Testis (tissue), 2 donors: ENCODE results near the gene RFPL2.

ENCODE experiments used
- POLR2A ChIP-seq: fragments of 450-650 bp; IDR thresholded peaks from one replicate; pipeline ENCODE4 v1.6.1; 2017; ENCODE audit warnings: antibody characterized with exemption, mild to moderate bottlenecking, moderate library complexity
- TF ChIP-seq, protein P1 (sequence below), 3 experiments: fragments of 450-650 bp in 2 of 3; fragments of 200-600 bp in 1 of 3; sonication (generic) in 1 of 3; IDR thresholded peaks; one replicate each; pipeline ENCODE4 v1.5.1; 2016 to 2019; ENCODE audit warnings: antibody characterized with exemption in 3 of 3, mild to moderate bottlenecking in 2 of 3, moderate library complexity in 1 of 3

DNA sequence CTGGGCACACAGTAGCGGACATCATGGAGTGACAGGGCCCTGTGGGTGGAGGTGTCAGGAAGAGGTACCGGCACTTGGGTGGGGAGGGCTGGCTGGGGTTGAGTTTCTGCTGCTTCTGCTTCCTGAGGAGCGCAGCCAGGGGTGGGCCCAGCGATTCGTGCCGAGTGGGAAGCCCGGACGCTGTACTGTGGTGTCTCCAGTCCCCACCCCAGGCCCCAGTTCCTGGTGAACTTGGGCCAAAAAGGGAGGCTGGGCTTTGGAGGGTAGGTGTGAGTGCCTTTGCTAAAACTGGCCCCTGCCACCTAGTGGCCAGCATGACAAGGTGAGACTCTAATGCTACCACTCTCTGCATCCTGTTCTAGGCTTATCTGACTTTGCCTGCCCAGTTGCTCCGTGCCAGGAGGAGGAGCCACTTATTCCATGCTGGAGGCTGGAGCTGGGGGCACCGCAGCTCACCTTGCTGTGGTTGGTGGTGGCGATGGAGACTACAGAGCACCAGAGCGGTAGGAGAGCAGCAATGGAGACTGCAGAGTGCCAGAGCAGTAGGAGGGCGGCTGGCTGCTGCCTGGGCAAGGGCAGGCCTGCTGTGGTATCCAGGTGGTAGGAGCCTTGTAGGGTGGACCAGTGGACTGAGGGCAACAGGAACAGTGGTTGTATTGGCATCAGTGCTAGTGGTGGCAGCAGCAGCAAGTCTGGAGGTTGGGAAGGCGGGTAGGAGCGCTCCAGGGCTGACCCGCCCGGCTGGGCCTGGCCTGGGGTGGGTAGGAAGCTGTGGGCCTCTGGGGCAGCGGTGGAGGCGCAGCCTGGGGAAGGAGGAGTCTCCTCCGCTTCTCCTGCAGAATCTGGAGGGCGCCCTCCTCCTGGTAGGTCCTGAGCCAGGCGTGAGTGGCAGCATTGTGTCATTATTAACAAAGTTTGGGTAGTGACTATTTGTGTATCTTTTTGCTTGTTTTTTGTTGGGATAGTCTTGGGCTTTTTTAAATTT, 2.2 kb upstream of the RFPL2 start:
- TF ChIP-seq, protein P1, sequence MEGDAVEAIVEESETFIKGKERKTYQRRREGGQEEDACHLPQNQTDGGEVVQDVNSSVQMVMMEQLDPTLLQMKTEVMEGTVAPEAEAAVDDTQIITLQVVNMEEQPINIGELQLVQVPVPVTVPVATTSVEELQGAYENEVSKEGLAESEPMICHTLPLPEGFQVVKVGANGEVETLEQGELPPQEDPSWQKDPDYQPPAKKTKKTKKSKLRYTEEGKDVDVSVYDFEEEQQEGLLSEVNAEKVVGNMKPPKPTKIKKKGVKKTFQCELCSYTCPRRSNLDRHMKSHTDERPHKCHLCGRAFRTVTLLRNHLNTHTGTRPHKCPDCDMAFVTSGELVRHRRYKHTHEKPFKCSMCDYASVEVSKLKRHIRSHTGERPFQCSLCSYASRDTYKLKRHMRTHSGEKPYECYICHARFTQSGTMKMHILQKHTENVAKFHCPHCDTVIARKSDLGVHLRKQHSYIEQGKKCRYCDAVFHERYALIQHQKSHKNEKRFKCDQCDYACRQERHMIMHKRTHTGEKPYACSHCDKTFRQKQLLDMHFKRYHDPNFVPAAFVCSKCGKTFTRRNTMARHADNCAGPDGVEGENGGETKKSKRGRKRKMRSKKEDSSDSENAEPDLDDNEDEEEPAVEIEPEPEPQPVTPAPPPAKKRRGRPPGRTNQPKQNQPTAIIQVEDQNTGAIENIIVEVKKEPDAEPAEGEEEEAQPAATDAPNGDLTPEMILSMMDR (IDR thresholded peaks at IDR 0.05), result peak in 2 of 3 experiments; percentile 16 to 35
- TF ChIP-seq POLR2A, result no peak
